NCI-H2171 treated with DMSO at 0.1 percent for 48 hours (cell line): ENCODE results near the gene HMX2.

ENCODE experiments used
- DNase-seq: peaks from one replicate; lab custom pipeline; 2025; lab: John Stamatoyannopoulos, UW

Gene HMX2

GRCh38 chr10:123191886-123192285 lies 44.0 kb downstream of the HMX2 start:
- DNase-seq = no peak

GRCh38 chr10:123194056-123194455 lies 46.1 kb downstream of the HMX2 start:
- DNase-seq = no peak
